Thymus (tissue), 11 donors: ENCODE measurements around the gene USP46. TPM values are rescaled to one million over a fixed set of nuclear protein-coding genes. Genes with fewer than 3 reads are reported as not detected.

Source experiments
- DNase-seq, 9 donors: peaks; one replicate each; pipeline ENCODE4 v3.0.0-alpha.2; 2013; ENCODE audit warnings: low spot score in 9 of 9, low read depth in 6 of 9, missing footprints in 1 of 9
- H3K27ac ChIP-seq, 2 donors: one replicate each; pipeline ENCODE4 v1.5.1; 2013; ENCODE audit warnings: control low read depth in 1 of 2, low read depth in 1 of 2, low read length in 1 of 2, mild to moderate bottlenecking in 1 of 2, moderate library complexity in 1 of 2
- H3K27me3 ChIP-seq, 2 donors: one replicate each; pipeline ENCODE4 v1.5.1; 2013; ENCODE audit warnings: low read length in 1 of 2; ENCODE audit not compliant: control insufficient read depth in 2 of 2, insufficient read depth in 1 of 2
- H3K36me3 ChIP-seq, 2 donors: one replicate each; pipeline ENCODE4 v1.5.1; 2013; ENCODE audit warnings: low read length in 1 of 2, mild to moderate bottlenecking in 1 of 2, moderate library complexity in 1 of 2; ENCODE audit not compliant: control insufficient read depth in 2 of 2, insufficient read depth in 2 of 2
- H3K4me1 ChIP-seq, 2 donors: one replicate each; pipeline ENCODE4 v1.5.1; 2013; ENCODE audit warnings: low read length in 2 of 2; ENCODE audit not compliant: control insufficient read depth in 2 of 2, insufficient read depth in 2 of 2
- H3K4me3 ChIP-seq, 2 donors: one replicate each; pipeline ENCODE4 v1.5.1; 2013; ENCODE audit warnings: low read length in 2 of 2, control low read depth in 1 of 2, mild to moderate bottlenecking in 1 of 2
- H3K9me3 ChIP-seq, 2 donors: one replicate each; pipeline ENCODE4 v1.5.1; 2013; ENCODE audit warnings: low read length in 1 of 2, mild to moderate bottlenecking in 1 of 2; ENCODE audit not compliant: control insufficient read depth in 2 of 2, insufficient read depth in 1 of 2
- WGBS: extraction: QIAGEN DNeasy Blood & Tissue Kit; methylation state at CpG from one replicate; pipeline ENCODE4 v1.1.7; 2013; 5-methylcytosine and 5-hydroxymethylcytosine counted together
- polyA plus RNA-seq: library from polyadenylated mRNA; stranded (reverse); fragments of 200-250 nt; gene quantifications from one replicate; pipeline ENCODE4 v1.2.3, GENCODE V29; 2013
- total RNA-seq: library from RNA; stranded (reverse); fragments of 120-200 nt; gene quantifications from one replicate; pipeline ENCODE4 v1.2.4, GENCODE V29; 2013
- donor health status: healthy.

USP46 gene
- total and polyA plus RNA-seq, 2 donors, result 5.2 to 6.3 TPM

DNA sequence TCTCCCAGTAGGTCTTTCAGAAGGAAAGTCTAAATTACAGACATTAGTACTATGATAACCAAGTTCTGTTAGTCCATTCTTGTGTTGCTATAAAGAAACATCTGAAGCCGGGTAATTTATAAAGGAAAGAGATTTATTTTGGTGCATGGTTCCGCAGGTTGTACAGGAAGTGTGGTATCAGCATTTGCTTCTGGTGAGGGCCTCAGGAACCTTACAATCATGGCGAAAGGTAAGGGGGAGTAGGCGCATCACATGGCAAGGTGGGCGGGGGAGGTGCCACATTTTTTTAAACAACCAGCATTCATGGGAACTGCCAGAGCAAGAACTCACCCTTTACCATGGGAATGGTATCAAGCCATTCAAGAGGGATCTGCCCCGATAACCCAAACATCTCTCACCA, 26.2 kb upstream of the USP46 start:
- Histone ChIP-seq H3K9me3 (no peaks in the 10 kb centered on the region), H3K27ac (no peak overlapping the region), H3K36me3 (no peaks in the 10 kb centered on the region), H3K4me1 (no peaks in the 10 kb centered on the region), H3K4me3 (no peak overlapping the region), H3K27me3 (no peaks in the 10 kb centered on the region)
- no peak for DNase-seq
- 97% methylated on average over 6 of the region's 6 CpGs for WGBS

DNA sequence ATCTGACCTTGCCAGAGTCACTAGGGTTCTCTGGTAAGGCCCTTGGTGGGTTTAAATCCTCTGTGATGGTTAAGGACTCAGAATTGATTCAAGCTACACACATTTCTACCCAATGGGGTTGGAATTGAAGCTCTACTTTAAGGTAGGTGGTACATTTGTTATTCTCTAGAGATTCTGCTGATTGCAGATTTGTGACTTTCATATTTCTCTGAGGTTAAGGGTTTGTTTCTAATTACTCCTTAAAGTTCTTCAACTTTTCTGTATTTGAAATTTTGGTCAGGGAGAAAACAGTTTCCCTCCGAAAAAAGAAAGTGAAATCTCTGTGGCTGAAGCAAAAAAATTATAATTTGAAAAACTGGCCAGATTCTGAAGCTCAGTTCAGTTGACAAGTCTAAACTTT, 25.8 kb upstream of the USP46 start:
- no peak overlapping the region for H3K27ac ChIP-seq
- WGBS, result 82% methylated on average over 1 of the region's 1 CpG
- no peaks in the 10 kb centered on the region for H3K4me1 ChIP-seq
- H3K9me3 ChIP-seq, result no peaks in the 10 kb centered on the region
- H3K36me3 ChIP-seq, result no peaks in the 10 kb centered on the region
- H3K27me3 ChIP-seq, result no peaks in the 10 kb centered on the region
- no peak for DNase-seq
- no peak overlapping the region for H3K4me3 ChIP-seq

DNA sequence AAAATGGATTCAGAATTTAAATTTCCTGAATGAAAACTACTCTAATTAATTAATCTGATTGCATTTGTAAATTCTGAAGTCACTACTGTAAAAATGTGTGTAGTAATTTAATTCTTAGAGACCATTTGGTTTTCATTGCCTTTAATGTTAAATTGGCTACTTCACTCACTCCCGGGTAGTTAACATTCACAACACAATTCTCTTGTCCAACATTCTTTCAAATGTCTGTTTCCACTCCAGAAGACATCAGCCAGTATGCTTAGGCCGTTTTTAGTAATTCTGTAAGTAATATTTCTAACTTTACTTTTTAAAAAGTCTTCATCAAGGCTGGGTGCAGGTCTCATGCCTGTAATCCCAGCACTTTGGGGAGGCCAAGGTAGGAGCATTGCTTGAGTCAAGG, 21.3 kb upstream of the USP46 start:
- WGBS, result 88% methylated on average over 2 of the region's 2 CpGs
- no peaks in the 10 kb centered on the region for H3K4me1 ChIP-seq

DNA sequence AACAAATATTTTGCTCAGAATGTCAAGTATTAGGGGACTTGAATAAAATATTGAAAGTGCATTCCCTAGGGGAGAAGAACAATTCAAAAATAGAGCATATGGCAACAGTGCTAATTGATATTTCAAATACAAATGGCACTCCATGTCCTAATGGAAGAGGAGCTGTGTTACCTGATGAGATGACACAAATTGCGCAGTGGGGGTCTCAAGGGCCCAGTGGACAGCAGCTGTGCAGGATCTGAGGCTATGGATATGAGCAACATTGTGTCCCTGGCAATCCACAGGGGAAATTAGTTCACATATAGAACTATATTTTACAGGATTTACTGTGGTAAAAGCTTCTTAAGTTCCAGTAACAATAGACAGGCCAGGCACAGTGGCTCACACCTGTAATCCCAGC, 17.4 kb upstream of the USP46 start:
- DNase-seq, result no peak
- Histone ChIP-seq H3K27me3 (no peaks in the 10 kb centered on the region), H3K4me1 (no peaks in the 10 kb centered on the region), H3K4me3 (no peak overlapping the region), H3K27ac (no peak overlapping the region), H3K9me3 (no peaks in the 10 kb centered on the region), H3K36me3 (no peaks in the 10 kb centered on the region)
- WGBS, result 98% methylated on average over 1 of the region's 1 CpG

More for the DNA sequence above, 21.3 kb upstream of the USP46 start:
- H3K27ac ChIP-seq, result no peak overlapping the region
- DNase-seq, result no peak
- H3K36me3 ChIP-seq, result no peaks in the 10 kb centered on the region
- no peaks in the 10 kb centered on the region for H3K9me3 ChIP-seq
- no peaks in the 10 kb centered on the region for H3K27me3 ChIP-seq
- H3K4me3 ChIP-seq, result no peak overlapping the region

DNA sequence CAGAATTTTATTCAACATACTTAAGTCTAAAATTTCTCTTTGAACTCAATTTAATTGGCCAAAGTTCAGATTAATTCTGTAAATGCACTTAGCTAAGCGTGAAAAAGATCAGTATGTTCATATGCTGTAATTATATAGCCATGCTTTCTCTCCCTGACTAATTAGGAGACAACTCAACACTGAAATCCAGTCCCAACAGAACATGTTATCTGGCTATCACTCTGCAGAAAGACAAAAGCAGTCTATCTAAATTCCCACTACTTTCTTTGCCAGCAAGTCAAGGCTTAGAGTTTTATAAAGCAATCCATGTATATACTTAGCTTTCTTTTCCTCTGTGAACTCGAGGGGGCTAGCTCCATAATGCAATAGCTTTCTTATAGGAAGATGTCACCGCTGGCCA, 16.0 kb upstream of the USP46 start:
- no peak for DNase-seq
- WGBS, result 85% methylated on average over 3 of the region's 3 CpGs
- H3K4me1 ChIP-seq, result no peaks in the 10 kb centered on the region
- H3K27me3 ChIP-seq, result no peaks in the 10 kb centered on the region
- no peak overlapping the region for H3K27ac ChIP-seq
- no peaks in the 10 kb centered on the region for H3K36me3 ChIP-seq
- no peaks in the 10 kb centered on the region for H3K9me3 ChIP-seq
- H3K4me3 ChIP-seq, result no peak overlapping the region

DNA sequence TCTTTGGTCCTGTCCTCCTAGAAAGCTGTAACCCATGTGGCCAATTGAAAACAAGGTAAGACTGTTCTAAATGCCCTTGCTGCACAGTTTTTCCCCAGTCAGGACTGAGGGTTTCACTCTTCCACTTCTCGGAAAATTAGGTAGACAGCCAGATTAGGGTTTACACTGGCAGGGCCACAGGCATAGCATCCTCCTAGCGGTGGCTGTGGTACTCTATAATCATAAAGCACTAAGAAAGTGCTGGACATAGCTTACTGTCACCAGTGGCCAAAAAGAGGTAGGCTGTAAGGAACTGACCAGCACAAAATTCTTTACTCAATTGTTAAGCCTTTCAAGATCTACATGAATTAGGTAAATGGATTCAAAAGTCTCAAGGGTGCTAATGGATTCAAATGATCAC, 11.6 kb upstream of the USP46 start:
- 93% methylated on average over 2 of the region's 2 CpGs for WGBS
- Histone ChIP-seq H3K36me3 (no peaks in the 10 kb centered on the region), H3K4me1 (no peaks in the 10 kb centered on the region), H3K4me3 (no peak overlapping the region), H3K27me3 (no peaks in the 10 kb centered on the region), H3K9me3 (no peaks in the 10 kb centered on the region), H3K27ac (no peak overlapping the region)
- no peak for DNase-seq

DNA sequence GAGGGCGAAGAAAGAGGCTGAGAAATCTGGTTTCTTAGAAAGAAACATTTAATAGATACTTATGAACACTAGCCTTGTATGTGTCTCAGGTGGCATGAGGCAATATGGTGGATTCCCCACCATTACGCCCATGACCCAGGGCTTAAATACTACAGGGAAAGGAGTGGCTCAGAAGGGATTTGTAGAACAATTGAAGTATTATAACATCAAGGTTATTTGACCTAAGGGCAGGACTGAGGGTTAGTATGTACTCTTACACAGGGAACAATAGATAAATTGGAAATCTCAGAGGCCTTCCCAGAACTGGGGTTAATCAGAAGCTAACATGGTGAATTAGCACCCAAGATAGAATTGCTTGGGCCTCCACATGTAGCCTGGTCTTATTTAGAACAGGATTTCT, 11.0 kb upstream of the USP46 start:
- no peak for DNase-seq
- H3K36me3 ChIP-seq, result no peaks in the 10 kb centered on the region
- no peaks in the 10 kb centered on the region for H3K27me3 ChIP-seq
- 98% methylated on average over 2 of the region's 2 CpGs for WGBS
- no peak overlapping the region for H3K4me3 ChIP-seq
- H3K4me1 ChIP-seq, result no peaks in the 10 kb centered on the region
- H3K27ac ChIP-seq, result no peak overlapping the region
- no peaks in the 10 kb centered on the region for H3K9me3 ChIP-seq

DNA sequence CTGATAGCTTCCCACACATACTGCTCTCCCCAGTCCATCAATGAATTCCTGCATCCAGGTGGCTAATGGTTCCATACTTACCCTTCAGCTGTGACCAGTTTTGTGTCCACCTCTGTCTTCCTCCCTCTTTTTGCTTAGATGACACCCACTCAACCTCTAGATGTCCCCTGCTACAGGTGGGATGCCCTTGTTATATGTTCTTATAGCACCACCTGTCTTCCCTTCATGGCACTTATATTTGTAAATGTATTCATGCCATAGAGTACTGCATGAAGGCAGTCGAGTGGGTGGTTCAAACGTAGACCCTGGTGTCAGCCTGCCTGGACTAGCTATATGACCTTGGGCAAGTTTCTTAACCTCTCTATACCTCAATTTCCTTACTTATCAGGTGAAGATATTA, 6.5 kb upstream of the USP46 start:
- WGBS, result 52% methylated on average over 2 of the region's 2 CpGs
- no peak overlapping the region for H3K27ac ChIP-seq
- peaks cover 5 to 7% of the 10 kb centered on the region in 2 donors for H3K27me3 ChIP-seq
- no peaks in the 10 kb centered on the region for H3K36me3 ChIP-seq
- H3K4me1 ChIP-seq, result no peaks in the 10 kb centered on the region
- DNase-seq, result peak in 1 of 9 donors; percentile 24
- H3K4me3 ChIP-seq, result no peak overlapping the region
- H3K9me3 ChIP-seq, result no peaks in the 10 kb centered on the region

DNA sequence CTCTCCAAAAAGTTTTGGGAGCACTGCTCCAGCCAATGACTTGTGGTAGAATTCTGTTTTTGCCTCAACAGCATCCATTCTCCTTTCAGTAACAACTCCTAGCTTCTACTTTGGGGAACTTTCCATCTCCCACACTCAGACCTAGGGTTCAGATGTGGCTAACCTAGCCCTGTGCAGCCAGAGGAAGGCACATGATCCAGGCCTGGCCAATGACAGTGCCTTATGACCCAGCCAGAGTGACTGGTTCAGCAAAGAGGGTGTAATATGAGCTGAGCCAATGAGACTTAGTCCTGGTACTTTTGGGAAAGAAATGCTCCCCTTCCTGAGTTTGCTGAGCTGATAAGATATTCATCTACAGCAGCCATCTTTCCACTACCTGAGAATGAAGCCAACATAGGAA, 5.4 kb upstream of the USP46 start:
- H3K36me3 ChIP-seq, result no peaks in the 10 kb centered on the region
- DNase-seq, result no peak
- peaks cover 6 to 7% of the 10 kb centered on the region in 2 donors for H3K4me1 ChIP-seq

More for the DNA sequence above, 5.4 kb upstream of the USP46 start:
- Histone ChIP-seq H3K27me3 (peaks cover 13 to 16% of the 10 kb centered on the region in 2 donors), H3K9me3 (no peaks in the 10 kb centered on the region), H3K27ac (no peak overlapping the region), H3K4me3 (no peak overlapping the region)
